GM18526 (cell line): ENCODE results near the gene UPK2.

Source experiments
- POLR2A ChIP-seq: IDR thresholded peaks from 3 replicates; pipeline ENCODE4 v1.6.1; 2011; ENCODE audit not compliant: insufficient read length; ENCODE audit errors: extremely low read depth

The UPK2 gene

DNA sequence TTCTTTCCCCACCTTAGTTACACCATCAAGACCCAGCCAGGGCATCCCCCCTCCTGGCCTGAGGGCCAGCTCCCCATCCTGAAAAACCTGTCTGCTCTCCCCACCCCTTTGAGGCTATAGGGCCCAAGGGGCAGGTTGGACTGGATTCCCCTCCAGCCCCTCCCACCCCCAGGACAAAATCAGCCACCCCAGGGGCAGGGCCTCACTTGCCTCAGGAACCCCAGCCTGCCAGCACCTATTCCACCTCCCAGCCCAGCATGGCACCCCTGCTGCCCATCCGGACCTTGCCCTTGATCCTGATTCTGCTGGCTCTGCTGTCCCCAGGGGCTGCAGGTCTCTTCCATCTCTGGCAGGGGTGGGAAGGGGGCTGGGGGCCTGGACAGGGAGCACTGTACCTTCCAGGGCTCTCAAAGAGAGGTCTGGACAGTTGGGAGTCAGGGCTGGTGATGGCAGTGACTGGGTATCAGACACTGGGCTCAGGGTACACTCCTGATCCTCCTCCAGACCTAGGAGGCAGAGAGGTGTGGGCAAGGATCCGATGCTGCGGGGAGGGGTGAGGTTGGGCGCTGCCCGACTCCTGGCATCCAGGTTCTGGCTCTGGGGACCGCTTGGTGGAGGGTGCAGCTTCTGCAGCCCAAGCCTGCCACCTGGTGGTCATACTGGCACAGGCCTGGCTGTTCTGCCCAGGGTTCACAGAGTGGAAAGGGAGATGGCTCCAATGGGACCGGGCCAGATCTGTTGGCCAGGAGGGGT, at the start of gene UPK2:
TSS of gene UPK2 (plus strand) at position 205 of the 753 bp plus-strand sequence. CDS start at position 258, 53 bp downstream.
- no peak for TF ChIP-seq POLR2A

DNA sequence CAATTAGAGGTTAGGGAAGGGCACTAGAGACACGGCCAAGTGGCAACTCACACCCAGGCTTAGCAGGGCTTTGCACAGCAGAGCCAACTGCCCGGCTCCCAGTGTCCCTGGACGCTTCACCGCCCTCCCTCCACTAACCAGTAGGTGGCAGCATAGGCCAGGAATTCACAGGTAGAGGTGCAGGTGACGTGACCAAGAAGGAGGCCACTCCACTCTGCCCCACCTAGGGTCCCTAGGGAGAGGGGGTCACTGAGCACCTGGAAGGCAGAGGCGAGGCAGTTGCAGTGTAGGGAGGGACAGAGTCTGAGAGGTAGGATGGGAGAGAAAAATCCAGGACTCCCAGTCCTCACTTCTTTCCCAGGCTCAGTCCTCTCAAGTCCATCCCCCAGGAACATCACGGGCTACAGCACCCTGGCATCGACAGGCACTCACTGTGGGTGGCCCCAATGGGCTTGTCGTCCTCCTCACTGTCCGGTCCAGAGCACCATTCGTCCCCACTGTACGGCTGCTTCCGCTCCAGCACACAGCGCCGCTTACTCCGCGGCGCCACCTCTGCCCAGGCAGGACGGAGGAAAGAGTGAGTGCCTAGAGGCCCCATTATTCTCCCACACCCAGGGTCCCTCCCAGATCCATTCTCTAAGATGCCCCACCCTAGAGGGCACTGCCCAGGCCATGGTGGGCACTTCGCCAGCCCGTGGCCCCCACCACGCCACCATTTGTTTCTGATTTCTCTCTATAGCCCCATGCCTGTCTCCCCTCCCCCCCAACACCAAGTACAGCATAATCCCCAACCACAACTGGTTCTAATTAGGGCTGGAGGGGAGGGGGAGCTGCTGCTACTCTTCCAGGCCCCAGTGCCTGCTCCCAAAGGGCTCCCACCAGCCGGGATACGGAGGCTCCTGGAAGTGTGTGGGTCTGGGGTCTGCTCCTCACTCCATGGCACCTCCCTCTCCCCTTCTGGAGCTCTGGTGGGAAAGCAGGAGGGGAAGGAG, 48.8 kb upstream of the UPK2 start:
- TF ChIP-seq POLR2A: no peak

DNA sequence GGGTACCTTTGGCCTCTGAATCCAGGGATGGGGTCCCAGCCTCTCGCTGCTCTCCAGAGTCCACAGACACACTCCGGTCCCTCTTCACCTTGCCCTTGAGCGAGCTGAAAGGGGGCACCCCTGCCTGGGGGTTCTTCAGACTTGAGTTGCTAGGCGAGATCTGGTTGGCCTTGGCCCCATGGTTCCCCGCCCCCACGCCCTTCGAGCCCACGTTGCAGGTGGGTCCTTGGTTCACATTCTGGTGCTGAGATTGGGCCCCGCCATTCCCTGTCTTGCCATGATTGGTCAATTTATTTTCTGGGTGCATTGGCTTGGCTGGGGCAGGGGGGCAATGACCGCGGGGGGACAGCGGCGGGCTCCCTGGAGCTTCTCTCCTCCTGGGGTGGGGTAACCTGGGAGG, 47.8 kb upstream of the UPK2 start:
- TF ChIP-seq POLR2A: no peak

DNA sequence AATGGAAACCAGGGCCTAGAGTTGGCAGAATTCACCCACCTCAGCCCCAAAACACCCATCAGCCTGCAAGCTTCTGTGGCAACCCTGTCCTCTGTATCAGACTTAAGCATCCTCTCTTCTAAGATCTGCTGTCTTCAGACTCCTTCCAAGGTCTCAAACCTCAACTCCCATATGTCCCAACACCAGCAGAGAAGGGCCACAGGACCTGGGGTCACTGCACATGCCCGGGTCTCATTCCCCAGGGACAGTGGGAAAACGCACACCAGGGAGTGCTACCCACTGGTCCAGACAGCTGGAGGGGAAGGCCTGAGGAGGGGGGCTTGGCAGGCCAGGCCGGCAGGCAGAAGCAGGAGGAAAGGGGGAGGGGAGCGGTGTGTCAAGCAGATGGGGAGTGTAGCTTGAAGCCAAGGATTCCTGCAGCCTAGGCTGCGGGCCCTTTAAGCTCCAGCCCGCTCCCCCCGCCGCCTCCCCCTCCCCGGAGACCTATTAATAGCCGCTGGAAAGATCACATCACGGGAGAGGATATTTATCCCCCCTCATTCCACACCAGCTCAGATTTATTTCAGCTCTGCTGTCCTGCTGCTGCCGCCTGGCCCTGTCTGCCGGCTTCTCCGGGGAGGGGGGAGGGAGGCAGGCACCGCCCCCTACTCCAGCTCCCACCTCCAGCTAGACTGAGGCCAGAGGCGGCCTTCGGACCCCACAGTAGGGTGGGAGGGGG, 47.0 kb upstream of the UPK2 start:
- TF ChIP-seq POLR2A: no peak

DNA sequence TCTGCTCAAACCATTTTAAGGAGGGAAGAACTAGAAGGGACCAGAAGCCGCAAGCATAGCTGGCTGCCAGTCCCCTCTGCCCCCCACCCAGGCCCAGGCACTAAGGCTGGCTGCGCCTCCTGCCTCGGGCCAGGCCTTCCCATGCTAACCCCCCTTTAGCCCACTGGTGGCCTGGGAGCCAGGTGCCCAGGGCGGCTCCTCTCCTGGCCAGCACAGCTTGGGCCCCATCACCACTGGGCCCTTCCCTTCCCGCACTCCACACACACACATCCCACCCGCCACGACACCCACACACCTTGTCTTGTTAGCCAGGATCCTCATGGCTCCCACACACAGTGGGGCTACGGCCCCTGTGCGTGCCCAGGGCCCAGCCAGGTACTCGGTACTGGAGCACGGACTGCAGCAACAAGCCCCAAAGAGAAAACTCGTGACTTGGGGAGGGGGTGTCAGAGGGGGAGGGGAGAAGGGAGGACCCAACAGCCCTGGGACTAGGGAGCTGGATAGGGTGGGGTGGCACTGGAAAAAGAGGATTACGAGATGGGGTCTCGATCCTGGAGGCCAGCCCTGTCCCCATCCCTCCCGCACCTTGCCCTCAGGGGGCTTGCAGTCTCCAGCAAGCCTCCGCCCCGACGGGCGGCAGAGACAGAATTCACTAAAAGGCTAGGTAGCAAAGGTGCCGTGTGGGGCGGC, 46.3 kb upstream of the UPK2 start:
- no peak for TF ChIP-seq POLR2A

DNA sequence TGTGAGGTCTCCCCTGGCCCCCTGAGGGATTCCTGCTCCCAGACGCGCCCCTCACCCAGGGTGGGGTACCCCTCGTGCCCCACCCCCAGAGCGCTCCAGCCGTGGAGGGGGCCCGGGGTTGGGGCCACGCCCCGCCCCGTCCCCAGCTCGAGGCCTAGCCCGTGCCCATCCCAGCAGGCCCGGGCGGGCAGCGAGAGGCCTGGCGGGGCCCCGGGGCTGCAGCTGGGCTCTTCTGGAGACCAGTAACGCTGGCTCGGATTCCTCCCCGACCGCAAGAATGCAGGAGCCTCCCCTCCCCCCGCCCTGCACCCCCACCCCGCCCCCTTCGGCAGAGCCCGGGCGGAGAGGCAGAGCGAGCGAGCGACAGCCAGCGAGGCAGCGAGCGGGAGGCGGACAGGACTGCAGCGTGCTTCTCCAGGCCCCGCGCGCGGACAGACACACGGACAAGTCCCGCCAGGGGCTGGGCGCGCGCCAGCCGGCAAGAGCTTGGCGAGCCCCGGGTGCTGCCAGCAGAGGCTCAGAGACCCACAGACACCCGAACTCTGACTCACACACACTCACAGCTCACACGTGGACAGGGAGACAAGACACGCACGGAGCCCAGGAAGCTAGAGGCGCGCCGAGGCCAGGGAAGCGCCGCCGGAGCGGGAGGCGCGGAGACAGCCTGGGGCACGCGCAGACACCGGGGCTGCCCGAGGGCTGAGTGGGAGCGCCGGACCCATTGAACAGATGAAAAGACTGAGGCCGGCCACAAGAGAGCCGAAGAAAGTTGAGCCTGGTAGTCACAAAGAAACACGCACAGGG, 45.6 kb upstream of the UPK2 start:
- no peak for TF ChIP-seq POLR2A

DNA sequence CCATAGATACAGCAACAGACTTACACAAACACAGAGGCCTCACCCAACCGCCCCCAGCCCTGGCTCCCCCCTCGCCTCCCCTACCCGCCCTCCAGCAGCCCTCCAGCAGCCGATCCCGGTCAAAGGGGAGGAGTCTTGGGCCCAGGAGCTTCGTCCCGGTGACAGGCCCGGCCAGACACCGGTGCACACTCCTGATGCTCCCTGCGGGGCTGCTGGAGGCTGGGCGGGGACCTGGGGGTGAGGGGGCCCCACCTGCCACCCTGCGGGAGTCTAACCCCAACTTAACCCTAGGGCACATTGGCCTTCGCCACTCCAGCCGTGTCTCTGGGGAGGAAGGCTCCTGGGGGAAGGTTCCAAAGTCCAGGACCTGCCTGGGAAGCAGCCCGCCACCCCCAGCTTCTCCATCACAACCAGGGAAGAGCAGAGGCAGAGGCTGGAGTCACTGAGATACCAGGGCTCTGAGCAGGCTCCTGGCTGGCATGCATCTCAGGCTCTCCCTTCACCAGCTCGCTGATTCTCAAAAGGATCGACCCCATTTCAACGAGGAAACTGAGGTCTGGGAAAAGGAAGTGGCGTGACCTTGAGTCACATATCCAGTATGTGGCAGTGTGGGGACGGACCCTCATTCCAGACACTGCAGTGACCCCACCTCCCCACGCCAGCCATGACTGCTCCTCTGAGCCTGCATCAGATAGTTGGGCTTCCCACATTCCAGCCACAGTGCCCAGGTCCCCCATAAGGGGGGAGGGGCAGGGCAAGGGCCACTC, 44.8 kb upstream of the UPK2 start:
- TF ChIP-seq POLR2A: no peak

GRCh38 chr11:118911880-118912741, 44.0 kb upstream of the UPK2 start:
- no peak for TF ChIP-seq POLR2A

- no peak for TF ChIP-seq POLR2A
These were observed 43.2 kb upstream of the UPK2 start for GRCh38 chr11:118912742-118913410.

- no peak for TF ChIP-seq POLR2A
These were observed 42.5 kb upstream of the UPK2 start for GRCh38 chr11:118913411-118914125.

GRCh38 chr11:118914178-118914918, 41.8 kb upstream of the UPK2 start:
- TF ChIP-seq POLR2A: no peak

GRCh38 chr11:118914987-118915386, 41.1 kb upstream of the UPK2 start:
- TF ChIP-seq POLR2A: no peak
